Cardiac muscle cell (in vitro differentiated cells and primary cell): ENCODE measurements around the gene FOXM1. TPM values are rescaled to one million over a fixed set of nuclear protein-coding genes. Genes with fewer than 3 reads are reported as not detected.

Source experiments
- DNase-seq, 2 donors: peaks; one replicate each; pipeline versions ENCODE4 v3.0.0 to v3.0.0-alpha.2; 2010 to 2017; ENCODE audit warnings: low read depth in 1 of 2, low spot score in 1 of 2
- H3K27ac ChIP-seq: fragments of 200-600 bp; sonication (generic); 2 replicates; pipeline ENCODE4 v1.5.1; 2016
- H3K27me3 ChIP-seq: fragments of 200-600 bp; sonication (generic); 2 replicates; pipeline ENCODE4 v1.6.0; 2016; ENCODE audit warnings: control low read depth
- H3K36me3 ChIP-seq: fragments of 200-600 bp; sonication (generic); 2 replicates; pipeline ENCODE4 v1.5.1; 2016; ENCODE audit warnings: control low read depth
- H3K4me1 ChIP-seq: fragments of 200-600 bp; sonication (generic); 2 replicates; pipeline ENCODE4 v1.8.1; 2017; ENCODE audit warnings: low read depth, mild to moderate bottlenecking, mixed run types
- H3K4me3 ChIP-seq: fragments of 200-600 bp; sonication (generic); 2 replicates; pipeline ENCODE4 v1.5.1; 2016; ENCODE audit warnings: mild to moderate bottlenecking
- H3K9me3 ChIP-seq: fragments of 200-600 bp; sonication (generic); 2 replicates; pipeline ENCODE4 v1.5.1; 2017; ENCODE audit warnings: low read depth, mild to moderate bottlenecking, control low read depth
- CTCF ChIP-seq: IDR thresholded peaks from 2 replicates; pipeline ENCODE4 v1.5.1; 2012; ENCODE audit warnings: low read depth, mild to moderate bottlenecking, low read length
- polyA plus RNA-seq: library from polyadenylated mRNA; unstranded; fragments of >200 nt; fragmentation: Nextera tagmentation; extraction: Ambion mirVana; gene quantifications from 2 replicates; pipeline ENCODE4 v1.2.1, GENCODE V29; 2016
- total RNA-seq: library from RNA; depleted of rRNA; stranded (reverse); fragments of >200 nt; gene quantifications from 2 replicates; pipeline ENCODE4 v1.2.3, GENCODE V29; 2016

FOXM1 gene
- total and polyA plus RNA-seq, 2 experiments from 2014 or later, result 11.5 to 36.1 TPM

GRCh38 chr12:2845280-2845679 lies 31.7 kb downstream of the FOXM1 start:
- peak in 1 of 2 donors; percentile 87 for DNase-seq
- peak overlapping the region; percentile 16 for H3K27ac ChIP-seq
- no peaks in the 10 kb centered on the region for H3K27me3 ChIP-seq
- no peak for TF ChIP-seq CTCF
- H3K9me3 ChIP-seq, result no peaks in the 10 kb centered on the region
- no peaks in the 10 kb centered on the region for H3K36me3 ChIP-seq
- H3K4me1 ChIP-seq, result peaks cover 43% of the 10 kb centered on the region
- no peak overlapping the region for H3K4me3 ChIP-seq

GRCh38 chr12:2844786-2845185 lies 32.2 kb downstream of the FOXM1 start:
- Histone ChIP-seq H3K27ac (no peak overlapping the region), H3K4me3 (no peak overlapping the region), H3K36me3 (no peaks in the 10 kb centered on the region), H3K9me3 (no peaks in the 10 kb centered on the region), H3K4me1 (peaks cover 40% of the 10 kb centered on the region), H3K27me3 (no peaks in the 10 kb centered on the region)
- DNase-seq, result no peak
- no peak for TF ChIP-seq CTCF

GRCh38 chr12:2842948-2843347 lies 34.0 kb downstream of the FOXM1 start:
- TF ChIP-seq CTCF, result no peak
- peak overlapping the region; percentile 72 for H3K27ac ChIP-seq
- no peak overlapping the region for H3K4me3 ChIP-seq
- H3K36me3 ChIP-seq, result peaks cover 4% of the 10 kb centered on the region
- no peaks in the 10 kb centered on the region for H3K9me3 ChIP-seq
- peaks cover 26% of the 10 kb centered on the region for H3K4me1 ChIP-seq
- no peaks in the 10 kb centered on the region for H3K27me3 ChIP-seq
- DNase-seq, result no peak

- Histone ChIP-seq H3K36me3 (peaks cover 4% of the 10 kb centered on the region), H3K27me3 (no peaks in the 10 kb centered on the region), H3K4me1 (peaks cover 12% of the 10 kb centered on the region), H3K27ac (peak overlapping the region; percentile 33), H3K4me3 (no peak overlapping the region), H3K9me3 (no peaks in the 10 kb centered on the region)
- no peak for DNase-seq
- no peak for TF ChIP-seq CTCF
Measured at GRCh38 chr12:2841056-2841650, 35.8 kb downstream of the FOXM1 start.

- DNase-seq, result no peak
- peaks cover 3% of the 10 kb centered on the region for H3K4me1 ChIP-seq
- H3K4me3 ChIP-seq, result no peak overlapping the region
- no peak overlapping the region for H3K27ac ChIP-seq
- H3K36me3 ChIP-seq, result peaks cover 4% of the 10 kb centered on the region
- no peaks in the 10 kb centered on the region for H3K27me3 ChIP-seq
- H3K9me3 ChIP-seq, result no peaks in the 10 kb centered on the region
- no peak for TF ChIP-seq CTCF
Measured at GRCh38 chr12:2836574-2836973, 40.4 kb downstream of the FOXM1 start.
